ENCODE measurements around the gene ALKBH5.
"Not testable (repeated sequence)": the region's sequence is repeated elsewhere in the genome, so short reads cannot be mapped to it uniquely, and the experiment has no call there.

GRCh38 chr17:18216906-18217305, 33.3 kb downstream of the ALKBH5 start:
- not testable (repeated sequence) for TF ChIP-seq SUZ12 (IDR thresholded peaks at IDR 0.05; ENCODE audit: extremely low read depth, insufficient read depth, insufficient read length); ZNF274 (IDR thresholded peaks at IDR 0.05; ENCODE audit: low read depth, low read length)
